ENCODE data around the gene TPD52L2. TPM values are rescaled to one million over a fixed set of nuclear protein-coding genes. Genes with fewer than 3 reads are reported as not detected.
"Not testable (repeated sequence)": the region's sequence is repeated elsewhere in the genome, so short reads cannot be mapped to it uniquely, and the experiment has no call there.

The TPD52L2 gene
- total RNA-seq, 1 experiment from 2014 or later, result 151 TPM

GRCh38 chr20:63835021-63835858, 29.8 kb upstream of the TPD52L2 start:
- peak; percentile 96 for DNase-seq (ENCODE audit: low spot score)

DNA sequence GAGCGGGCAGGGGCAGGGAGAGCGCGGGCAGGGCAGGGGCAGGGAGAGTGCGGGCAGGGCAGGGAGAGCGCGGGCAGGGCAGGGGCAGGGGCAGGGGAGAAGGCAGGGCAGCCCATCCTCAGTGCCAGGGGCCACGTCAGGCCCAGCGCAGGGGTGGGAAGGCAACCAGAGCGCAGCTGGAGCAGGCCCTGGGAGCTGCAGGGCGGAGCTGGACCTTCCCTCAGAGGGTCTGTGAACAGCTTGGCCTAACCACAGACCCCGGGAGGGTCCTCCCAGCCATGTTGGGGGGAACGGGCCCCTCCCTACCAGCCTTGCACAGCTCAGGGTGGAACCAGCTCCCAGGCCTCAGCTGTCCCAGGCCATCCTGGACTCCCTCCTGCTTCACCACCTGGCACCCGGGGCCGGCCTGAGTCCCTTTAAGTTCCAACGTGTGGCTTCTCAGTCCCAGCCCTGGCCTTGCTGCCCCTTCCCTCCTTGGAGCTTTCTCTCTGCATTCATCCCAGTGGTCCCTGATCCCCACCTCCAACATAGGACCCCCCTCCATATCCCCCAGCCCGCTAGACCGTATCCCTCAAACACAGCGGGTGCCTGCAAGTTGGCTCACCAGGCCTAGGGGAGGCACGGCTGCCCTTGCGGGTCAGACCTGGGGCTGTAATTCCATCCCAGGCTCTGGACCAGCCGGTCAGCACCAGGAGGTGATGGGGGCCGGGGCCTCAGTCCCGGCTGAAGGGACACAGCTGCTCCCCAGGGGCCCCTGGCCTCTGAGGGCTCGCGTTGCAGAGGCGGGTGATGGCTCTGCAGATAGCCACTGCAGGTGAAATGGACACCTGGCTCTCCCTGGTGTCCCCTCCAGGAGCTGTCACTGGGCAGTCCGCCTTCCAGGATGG, 28.4 kb upstream of the TPD52L2 start:
- DNase-seq (ENCODE audit: low spot score), result no peak

- DNase-seq (ENCODE audit: low spot score), result no peak
Measured at GRCh38 chr20:63837479-63837878, 27.6 kb upstream of the TPD52L2 start.

GRCh38 chr20:63839620-63840019, 25.4 kb upstream of the TPD52L2 start:
- no peak for DNase-seq (ENCODE audit: low spot score)

GRCh38 chr20:63840405-63840828, 24.7 kb upstream of the TPD52L2 start:
- DNase-seq (ENCODE audit: low spot score), result no peak

GRCh38 chr20:63842258-63842657, 22.8 kb upstream of the TPD52L2 start:
- no peak for DNase-seq (ENCODE audit: low spot score)

DNA sequence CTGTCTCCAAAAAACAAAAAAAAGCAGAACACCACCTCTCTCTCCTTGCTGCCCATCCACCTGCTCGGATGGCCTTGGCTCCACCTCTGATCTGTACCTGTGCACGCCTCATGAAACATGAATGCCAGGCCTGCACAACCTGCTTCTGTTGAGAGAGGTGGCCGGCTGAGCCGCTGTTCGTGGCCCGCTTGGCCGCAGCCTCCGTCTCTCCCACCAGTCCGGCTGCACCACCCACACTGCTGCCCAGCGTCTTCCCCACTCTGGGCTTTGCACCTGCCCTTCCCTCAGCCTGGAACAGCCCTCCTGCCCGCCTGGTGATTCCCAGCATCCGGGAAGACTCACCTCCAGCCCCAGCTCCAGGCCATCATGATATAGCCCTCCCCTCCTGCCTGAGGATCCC, 21.8 kb upstream of the TPD52L2 start:
- DNase-seq (ENCODE audit: low spot score), result no peak

DNA sequence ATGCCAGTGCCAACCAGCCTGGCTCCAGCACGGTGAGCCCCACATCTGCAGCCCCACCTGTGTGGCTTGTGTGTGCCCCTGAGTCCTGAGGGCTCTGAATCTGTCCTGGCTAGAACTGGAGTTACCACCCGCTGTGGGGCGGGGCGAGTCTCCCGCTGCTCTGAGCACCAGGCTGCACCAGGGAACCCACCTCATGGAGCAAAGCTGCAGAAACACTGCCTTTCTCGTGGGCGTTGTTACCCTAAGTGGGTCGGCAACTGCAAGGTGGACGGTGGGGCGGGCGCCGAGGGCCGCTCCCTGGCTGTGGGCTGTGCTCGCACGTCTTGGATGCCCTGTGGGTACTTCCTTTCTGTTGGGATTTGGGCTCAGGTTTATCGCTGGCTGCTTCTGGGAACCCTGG, 21.3 kb upstream of the TPD52L2 start:
- DNase-seq (ENCODE audit: low spot score), result no peak

DNA sequence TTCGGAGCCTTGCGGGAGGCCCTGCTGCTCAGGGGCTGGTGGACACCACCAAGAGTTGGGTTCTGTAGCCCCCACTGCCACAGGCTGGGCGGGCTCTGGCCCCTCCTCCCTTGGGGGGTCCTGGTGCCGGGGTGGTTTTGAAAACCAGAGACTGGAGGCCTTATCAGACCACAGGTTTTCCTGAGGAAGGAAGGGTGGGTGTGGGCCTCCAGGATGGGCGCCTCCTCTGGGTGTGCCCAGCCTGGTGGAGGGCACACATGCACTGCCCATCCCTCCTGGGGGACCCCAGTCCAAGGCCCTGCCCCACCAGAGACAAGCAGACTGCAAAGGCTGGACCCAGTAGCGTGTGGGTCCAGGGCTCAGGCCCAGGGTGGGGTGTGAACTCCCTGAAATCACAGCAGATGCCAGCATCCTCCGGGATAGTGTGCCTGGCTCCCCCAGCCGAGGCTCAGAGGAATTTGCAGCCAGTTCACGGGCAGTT, 20.5 kb upstream of the TPD52L2 start:
- DNase-seq (ENCODE audit: low spot score), result no peak

DNA sequence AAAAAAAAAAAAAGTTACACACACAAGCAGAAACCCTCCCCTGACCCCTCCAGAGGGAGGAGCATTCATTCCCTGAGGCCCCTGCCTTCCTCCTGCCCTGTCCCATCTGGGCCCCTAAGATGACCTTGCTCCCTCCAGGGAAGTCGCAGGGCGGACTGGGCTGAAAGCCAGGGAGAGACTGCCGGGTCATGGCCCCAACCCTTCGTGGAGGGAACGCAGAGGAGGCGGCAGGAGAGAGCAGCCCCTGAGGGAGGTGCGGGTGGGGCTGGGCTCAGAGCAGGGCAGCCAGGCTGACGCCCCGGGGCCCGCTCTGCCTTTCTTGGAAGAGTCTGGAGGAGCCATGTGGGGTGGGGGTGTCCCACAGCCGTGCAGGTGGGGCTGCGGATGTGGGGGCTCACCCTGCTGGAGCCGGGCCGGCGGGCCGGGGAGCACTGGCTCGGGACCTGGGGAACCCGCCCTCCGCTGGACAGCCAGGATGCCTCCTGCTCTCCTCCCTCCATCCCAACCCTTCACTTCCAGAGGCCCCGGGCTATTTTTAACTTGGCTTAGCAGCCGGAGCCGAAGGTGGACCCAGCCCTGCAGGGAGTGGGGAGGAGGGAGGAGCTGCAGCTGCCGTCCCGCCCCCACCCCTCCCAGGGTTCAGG, 18.8 kb upstream of the TPD52L2 start:
- no peak for DNase-seq (ENCODE audit: low spot score)

DNA sequence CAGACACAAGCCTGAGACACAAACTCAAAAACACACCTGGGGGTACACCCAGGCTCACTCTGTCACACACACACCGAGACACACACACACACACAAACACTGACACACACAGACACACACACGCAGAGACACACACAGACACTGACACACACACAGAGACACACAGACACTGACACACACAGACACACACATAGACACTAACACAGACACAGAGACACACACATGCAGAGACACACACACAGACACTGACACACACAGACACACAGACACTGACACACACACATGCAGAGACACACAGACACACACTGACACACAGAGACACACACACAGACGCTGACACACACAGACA, 18.2 kb upstream of the TPD52L2 start:
- no peak for DNase-seq (ENCODE audit: low spot score)

DNA sequence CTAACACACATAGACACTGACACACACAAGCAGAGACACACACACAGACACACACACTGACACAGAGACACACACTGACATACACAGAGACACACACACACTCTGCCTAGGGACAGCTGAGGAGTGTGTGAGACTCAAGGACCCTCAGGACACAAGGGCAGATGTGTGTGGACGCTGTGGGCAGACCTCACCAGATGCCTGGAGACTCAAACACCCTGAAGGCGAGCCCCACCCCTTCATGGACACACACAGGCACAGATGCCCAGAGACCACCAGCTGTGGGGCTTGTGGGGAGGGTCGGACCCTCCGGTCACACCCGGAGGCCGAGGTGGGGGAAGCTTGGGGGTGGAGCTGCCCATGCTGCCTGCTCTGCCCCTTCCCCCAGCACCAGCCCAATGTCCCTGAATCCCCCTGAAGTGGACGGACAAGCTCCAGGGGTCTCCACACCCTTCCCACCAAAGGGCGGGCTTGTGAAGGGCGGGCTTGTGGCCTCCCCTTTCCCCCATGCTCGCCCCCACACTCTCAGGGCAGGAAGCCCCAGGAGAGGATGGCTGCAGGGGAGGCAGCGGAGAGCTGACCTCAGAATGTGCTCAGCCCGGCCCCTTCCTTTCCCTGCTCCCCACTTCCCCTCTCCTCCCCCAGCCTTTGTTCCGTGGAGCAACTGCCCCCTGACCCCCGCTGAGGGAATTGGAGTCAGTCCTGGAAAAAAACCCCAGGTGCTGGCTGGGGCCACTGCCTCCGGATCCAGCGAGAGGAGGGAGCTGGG, 17.6 kb upstream of the TPD52L2 start:
- no peak for DNase-seq (ENCODE audit: low spot score)

DNA sequence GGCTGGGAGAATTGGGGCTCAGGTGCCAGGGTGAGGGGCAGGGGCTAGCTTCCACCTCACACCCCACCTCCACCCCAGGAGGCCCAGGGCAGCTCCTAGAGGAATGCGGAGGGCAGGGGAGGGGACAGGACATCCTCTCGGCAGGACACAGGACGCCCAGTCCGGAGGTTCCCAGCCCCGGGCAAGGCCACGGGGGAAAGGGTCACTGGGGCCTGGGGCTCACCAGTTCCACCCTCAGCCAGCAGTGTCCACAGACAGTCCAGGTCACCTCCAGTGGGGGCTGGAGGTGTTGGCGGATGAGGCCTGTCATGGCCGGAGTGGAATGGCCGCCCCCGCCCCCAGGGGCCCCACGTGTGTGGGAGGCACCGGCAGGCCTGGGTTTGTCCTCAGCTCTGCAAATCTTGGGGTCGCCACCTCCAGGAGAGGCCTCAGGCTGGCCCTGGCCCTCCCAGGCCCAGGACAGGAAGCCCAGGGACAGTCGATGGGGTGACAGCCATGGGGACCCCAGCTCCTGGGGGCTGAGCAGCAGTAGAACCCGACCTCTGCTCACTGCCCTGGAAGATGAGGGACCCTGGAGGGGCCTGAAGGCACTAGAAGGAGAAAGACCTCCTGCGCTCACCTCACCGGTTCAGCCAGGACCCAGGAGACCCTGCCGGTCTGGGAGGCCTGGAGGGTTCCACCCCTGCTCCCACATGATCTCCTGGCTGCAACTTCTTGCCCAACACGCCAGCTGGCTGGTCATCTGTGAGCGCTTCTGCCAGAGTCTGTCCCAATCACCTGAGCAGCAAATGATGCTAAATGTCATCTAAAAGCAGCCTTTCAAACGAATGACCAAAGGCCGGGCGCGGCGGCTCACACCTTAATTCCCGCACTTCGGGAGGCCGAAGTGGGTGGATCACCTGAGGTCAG, 16.8 kb upstream of the TPD52L2 start:
- DNase-seq (ENCODE audit: low spot score), result no peak

- DNase-seq (ENCODE audit: low spot score), result no peak
Measured at GRCh38 chr20:63850689-63851547, 14.2 kb upstream of the TPD52L2 start.

- DNase-seq (ENCODE audit: low spot score), result not testable (repeated sequence)
Measured at GRCh38 chr20:63851548-63851943, 13.5 kb upstream of the TPD52L2 start.

DNA sequence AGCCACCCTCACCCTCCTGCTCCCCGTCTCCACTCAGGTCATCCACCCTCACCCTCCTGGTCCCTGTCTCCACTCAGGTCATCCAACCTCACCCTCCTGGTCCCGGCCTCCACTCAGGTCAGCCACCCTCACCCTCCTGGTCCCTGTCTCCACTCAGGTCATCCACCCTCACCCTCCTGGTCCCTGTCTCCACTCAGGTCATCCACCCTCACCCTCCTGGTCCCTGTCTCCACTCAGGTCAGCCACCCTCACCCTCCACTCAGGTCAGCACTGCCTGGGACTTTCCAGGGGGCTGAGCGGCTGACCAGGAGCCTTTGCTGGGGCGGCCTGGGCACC, 11.4 kb upstream of the TPD52L2 start:
- not testable (repeated sequence) for DNase-seq (ENCODE audit: low spot score)

DNA sequence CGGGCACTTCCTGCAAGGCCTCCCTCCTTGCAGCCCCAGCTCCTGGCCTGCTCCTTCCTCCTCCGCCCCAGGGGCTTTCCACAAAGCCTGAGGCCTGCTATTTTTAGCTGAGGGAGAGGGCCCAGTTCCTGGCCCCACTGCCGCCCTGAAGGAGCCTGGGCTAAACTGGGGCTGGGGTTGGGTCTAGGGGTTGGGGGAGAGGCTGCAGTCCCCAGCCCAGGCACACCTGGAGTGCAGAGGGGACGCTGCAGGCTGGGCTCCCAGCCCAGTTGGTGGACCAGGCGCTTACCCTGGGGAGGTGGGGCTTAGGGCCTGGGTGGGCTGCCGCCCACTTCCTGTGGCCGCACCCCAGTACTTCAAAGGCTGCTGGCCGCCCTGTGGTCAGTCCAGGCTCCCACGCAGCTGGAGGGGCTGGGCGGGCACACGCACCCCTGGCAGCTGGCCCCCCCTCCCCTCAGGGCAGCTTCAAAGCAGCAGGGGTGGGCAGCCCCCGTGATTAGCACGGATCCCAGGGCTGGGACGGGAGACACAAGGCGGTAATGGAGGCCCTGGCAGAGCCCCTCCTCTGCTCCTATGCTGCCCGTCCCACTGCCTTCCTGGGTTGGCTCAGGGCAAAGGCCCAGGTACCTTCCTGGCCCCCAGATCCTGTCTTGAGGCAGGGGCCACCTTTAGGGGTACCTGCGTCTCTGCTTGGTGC, 10.9 kb upstream of the TPD52L2 start:
- peak; percentile 59 for DNase-seq (ENCODE audit: low spot score)

DNA sequence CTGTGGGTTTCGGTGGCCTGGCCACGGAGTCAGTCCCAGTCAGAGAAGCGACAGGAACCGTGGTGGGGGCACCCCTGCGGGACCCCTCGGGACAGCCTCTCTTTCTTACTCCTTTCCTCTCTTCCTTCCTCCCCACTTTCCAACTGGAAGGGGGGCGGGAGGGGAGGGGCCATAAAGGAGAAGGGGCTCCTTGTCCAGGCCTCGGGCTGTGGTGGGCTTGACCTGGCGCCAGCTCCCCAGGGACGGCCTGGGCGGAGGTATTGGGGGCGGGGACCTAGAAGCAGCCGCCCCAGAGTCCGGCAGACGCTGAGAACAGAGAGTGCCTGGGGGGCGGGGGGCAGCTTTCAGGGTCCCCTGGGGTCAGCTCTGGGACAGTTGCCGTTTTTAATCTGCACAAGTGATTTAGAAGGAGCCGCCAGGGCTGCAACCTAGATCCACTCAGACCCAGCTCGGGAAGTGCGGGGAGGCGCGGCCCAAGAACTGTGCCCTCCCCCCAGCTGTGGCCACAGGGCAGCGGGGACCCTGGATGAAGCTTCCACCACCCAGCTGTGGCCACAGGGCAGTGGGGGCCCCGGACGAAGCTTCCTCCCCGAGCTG, 10.2 kb upstream of the TPD52L2 start:
- no peak for DNase-seq (ENCODE audit: low spot score)

Data from HT-29 (cell line).